Stimulated activated CD8-positive, alpha-beta memory T cell treated with anti-CD3 and anti-CD28 coated beads, Interleukin-12 subunit alpha, Interleukin-12 subunit beta, amount 100 ng/mL, for 1 hour (primary cell): ENCODE measurements around the gene FIGN.

Experiments used
- DNase-seq: peaks from one replicate; pipeline ENCODE4 v3.0.0-alpha.2; 2020; ENCODE audit warnings: low read depth

Gene FIGN

GRCh38 chr2:163662141-163662780 lies 73.5 kb downstream of the FIGN start:
- DNase-seq: no peak

- no peak for DNase-seq
These were observed 76.6 kb downstream of the FIGN start for GRCh38 chr2:163659224-163659623.

DNA sequence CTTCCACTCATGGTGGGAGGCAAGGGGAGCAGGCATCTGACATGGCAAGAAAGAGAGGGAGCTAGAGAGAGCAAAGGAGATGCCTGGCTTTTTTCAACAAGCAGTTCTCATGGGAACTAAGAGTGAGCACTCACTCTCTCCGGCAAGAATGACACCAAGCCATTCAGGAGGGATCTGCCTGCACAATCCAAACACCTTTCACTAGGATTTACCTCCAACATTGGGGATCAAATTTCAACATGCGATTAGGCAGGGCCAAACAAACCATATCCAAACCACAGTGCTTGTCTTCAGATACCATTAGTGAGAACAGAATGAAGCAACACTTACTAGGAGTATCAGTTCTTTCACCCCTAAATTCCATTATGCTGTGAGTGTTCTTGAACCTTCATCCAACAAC lies 77.3 kb downstream of the FIGN start:
- DNase-seq: no peak

DNA sequence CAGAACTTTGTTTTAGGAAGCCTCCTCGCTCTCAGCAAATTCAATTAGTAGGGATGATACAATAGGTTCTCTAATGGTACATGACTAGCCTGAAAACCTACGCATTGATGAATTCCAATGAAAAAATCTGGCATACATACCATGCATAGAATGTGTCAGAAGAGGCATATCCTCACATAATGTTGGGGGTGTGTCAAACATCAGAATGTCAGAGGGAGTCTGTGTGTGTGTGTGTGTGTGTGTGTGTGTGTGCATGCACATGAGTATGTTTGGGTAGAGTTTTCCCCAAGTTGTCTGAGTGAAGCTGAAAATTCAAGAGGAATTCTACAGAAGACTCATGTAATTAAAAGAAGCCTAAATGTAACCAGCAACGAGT lies 78.5 kb downstream of the FIGN start:
- no peak for DNase-seq

DNA sequence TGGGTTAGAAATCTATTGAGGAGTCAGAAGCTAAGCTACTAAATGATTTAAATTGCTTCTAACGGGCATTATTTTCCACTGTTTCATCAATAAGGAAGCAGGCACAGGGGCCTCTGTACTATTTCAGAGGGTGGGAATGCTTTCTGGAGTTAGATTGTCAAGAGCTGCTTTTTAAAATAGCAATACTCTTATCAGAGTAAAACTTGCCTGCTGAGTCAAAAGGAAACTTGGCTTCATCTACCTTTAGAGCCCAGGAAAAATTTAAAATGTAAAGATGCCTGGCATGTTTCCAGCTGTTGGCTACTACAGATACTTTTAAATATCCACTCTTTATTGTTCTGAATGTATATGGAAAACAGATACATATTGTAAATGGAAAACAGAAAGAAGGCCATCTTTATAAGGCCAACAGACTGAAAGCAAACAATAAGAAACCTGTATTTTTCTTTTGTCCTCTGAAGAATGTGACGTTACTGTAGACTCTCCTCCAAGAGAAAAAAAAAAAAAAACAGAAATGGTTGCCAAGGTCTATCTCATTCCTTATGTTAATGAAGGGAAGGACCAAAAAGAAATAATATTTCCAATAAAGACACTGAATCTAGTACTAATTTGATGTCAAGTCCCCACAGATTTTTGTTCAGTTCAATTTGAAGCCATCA lies 79.1 kb downstream of the FIGN start:
- no peak for DNase-seq

DNA sequence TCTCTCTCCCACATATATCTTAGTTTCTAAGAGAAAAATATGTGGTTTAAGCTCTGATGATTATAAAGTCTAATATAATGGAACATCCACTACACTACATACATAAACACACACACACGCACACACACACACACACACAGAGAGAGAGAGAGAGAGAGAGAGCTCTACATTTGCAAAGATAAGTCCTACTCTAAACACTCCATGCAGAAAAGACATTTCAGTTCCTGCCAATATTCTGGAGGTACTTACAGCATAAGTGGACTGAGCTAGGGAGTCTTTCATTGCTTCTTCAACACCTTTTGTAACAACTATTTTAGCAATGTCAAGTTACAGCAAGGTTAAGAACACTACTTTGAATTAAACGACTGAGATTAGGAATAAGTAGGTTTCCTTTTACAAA lies 80.1 kb downstream of the FIGN start:
- DNase-seq: no peak

- DNase-seq: no peak
These were observed 83.1 kb downstream of the FIGN start for GRCh38 chr2:163652751-163653150.

GRCh38 chr2:163649080-163649479 lies 86.7 kb downstream of the FIGN start:
- no peak for DNase-seq

DNA sequence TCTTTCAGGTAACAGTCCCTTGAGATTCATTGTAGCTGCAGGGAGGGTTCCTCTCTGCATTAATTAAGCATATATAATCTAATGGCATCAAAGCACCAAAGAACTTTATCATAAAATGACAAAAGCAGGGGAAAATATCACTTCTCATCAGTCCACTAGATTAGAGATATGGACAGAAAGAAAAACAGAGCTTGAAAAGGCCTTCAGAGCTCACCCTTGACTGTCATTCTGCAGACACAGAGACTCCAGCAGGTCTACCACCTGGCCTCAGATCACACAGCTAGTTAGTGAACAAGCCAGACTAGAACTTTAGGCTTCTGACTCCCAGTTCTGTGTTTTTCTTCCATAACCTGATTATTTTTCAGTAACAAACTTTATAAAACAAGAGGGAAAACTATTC lies 88.5 kb downstream of the FIGN start:
- DNase-seq: no peak

DNA sequence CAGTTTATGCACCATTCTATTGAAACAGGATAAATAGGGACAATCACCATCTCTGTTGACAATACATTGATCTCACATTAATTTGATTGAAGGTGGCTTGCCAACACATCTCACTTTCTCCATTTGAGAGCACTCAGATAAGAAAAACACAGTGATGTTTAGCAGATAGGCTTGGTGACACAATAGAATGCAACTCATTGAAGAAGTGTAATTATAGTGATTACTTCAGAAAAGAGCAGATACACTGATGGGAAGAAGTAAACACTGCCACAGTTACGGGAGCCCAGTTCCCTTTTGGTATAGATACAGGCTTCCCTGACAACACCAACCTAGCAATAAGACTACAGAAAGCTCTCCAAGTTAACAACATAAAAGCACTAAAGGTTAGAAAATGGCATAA lies 89.1 kb downstream of the FIGN start:
- DNase-seq: no peak

DNA sequence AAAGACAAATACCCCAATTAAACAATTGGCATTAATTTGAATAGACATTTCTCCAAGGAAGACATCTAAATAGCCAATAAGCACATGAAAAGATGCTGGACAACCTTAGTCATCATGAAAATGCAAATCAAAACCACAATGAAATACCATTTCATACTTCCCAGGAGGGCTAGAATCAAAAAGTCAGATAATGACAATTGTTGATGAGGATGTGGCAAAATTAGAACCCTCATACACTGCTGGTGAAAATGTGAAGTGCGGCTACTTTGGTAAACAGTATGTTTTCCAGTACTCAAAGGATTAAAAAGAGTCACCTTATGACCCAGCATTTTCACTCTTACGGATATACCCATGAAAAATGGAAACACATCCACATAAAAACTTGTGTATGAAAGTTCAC lies 91.6 kb downstream of the FIGN start:
- no peak for DNase-seq

DNA sequence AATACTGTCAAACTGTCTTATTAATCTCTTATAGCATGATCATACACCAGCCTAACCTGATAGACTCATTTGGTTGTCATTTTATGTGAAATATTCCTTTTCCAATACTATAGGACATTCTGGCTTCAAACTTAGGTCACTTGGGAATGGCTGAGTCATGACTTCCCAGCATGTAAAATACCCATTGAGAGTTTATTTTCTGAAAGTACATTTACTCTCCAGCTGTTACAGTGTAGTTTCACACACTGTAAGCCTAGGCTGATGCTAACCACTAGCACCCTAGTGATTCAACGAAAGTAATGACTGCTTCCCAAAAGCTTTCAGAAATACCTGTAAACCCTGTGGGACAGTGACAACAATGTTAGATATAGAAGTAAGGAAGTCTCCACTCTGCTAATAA lies 93.8 kb downstream of the FIGN start:
- no peak for DNase-seq

DNA sequence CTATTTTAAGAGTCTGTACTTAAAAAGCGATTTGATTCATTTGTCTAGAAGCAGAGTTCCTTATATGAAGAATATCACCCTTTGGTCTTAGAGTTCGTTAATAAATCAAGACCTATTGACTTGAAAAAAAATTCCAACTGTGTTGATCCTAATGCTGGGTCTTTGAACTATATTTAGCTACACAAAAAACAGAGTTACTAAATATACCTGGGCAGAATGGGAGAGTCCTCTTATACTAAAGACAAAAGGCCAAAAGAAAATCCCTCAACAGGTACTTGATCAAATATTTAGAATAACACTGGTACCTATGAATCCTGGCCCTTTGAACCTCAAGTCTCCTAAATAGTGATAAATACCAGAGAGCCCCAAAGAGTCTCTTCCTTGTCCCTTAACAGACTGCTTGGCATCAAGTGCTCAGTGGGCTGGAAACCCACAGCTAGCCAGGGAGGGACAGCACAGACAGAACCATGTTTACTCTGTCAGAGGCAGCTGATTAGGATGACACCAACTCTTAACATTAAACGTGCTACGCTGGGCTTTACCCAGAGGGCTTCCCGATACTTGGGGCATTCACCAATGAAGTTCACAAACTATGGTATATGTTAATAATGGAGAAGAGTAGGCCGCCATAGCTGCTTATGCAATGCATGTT lies 95.1 kb downstream of the FIGN start:
- no peak for DNase-seq

DNA sequence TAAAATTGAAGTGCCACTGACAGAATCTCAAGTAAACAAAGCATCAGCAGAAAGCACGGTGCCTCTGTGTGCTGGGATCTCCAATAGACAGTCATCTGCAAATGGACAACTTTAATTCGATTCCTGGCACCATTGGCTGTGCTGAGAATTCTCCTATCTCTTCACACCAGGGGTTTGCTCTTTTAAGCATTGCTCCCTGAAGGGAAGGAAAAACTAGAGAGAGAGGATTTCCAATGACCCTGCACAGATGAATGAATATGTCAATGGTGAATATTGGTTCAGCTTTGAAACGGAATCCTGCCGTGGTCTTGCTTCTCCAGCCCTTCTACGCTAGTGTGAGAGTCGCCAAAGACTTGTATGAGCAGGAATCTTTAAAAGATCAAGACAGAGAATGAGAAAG lies 97.9 kb downstream of the FIGN start:
- no peak for DNase-seq

GRCh38 chr2:163633291-163633690 lies 102.5 kb downstream of the FIGN start:
- no peak for DNase-seq

DNA sequence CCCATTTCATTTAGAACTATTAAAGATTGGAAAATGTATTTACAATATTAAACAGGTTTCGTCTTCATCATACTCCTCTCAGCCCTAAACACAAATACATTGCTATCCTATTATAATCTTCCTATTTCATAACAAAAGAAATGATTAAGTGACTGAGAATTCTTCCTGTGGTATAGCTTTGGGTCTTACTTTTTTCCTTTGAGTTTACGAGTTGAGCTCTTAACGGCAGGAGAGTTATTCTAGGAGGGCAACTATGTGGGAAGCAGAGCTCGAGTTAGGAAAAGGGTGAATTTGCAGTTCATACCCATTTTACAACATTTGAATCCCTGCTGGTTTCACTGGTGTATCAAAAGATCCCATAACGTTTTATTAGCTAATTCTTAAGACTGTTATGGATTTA lies 105.0 kb downstream of the FIGN start:
- no peak for DNase-seq

DNA sequence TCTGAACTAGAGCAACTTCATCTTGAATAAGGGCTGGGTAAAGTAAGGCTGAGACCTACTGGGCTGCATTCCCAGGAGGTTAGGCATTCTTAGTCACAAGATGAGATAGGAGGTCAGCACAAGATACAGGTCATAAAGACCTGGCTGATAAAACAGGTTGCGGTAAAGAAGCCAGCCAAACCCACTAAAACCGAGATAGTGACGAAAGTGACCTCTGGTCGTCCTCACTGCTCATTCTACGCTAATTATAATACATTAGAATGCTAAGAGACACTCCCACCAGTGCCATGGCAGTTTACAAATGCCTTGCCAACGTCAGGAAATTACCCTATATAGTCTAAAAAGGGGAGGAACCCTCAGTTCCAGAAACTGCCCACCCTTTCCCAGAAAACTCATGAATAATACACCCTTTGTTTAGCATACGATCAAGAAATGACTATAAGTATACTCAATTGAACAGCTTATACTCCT lies 109.1 kb downstream of the FIGN start:
- DNase-seq: no peak

GRCh38 chr2:163626208-163626607 lies 109.6 kb downstream of the FIGN start:
- DNase-seq: no peak

DNA sequence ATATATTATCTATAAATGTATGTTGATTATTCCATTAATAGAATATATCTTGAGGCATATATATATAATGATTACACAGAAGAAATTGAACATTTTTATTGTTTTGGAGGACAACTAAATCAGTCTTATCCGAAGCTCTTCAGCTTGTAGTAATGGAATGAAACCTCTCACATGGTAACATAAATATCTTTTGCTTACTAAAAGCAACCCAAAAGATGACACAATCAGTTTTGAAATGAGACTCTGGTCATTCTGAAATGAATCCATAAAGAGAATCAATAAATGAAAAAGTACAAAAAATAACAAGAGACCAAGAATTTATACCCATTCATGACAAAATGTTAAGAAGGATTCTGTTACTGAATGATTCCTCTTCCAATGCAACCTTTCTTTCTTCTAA lies 110.2 kb downstream of the FIGN start:
- DNase-seq: no peak

DNA sequence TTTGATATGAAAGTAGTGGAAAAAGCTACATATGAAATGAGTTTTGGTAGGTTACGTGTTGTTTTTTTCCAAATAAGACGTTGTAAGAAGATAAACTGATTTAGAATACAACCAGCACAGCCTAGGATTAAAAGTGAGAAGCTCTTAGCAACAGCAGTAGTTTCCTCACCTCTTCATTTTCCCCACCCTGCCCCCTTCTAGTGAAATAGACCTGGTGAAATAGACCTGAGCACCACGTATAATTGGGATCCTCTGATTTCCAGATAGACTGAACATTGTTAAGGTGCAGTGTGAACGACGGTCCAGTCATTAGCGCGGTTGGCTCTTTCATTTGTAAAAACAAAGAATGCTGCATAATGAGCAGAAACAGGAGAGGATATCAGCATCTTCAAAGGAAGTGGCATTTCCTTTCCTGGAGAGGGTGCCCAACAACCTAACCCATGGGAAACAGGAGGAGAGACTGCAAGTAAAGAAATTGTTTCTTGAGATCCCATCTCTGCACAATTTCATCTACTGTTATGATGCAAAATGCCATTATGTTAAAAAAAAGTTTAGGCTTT lies 114.3 kb downstream of the FIGN start:
- no peak for DNase-seq

DNA sequence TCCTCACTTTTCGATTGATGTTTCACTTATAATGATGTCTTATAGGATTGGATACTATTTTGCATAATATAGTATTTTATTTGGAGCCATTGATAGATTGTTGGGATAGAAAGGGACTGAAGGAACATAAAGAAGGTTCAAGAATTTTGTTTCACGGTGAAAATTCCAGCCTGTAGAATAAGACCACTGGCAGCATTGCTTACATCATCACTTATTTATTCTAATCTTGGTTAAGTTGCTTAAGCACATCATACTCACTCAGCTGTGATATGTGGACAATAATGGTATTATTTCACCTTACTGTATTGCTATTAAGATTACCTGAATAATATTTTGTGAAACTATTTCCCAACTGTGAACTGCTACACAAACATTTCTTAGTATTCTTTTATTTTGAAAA lies 118.3 kb downstream of the FIGN start:
- no peak for DNase-seq

- DNase-seq: no peak
These were observed 122.5 kb downstream of the FIGN start for GRCh38 chr2:163613266-163613731.

- no peak for DNase-seq
These were observed 123.5 kb downstream of the FIGN start for GRCh38 chr2:163612332-163612731.
